ENCODE results near the gene PRSS50. TPM values are rescaled to one million over a fixed set of nuclear protein-coding genes. Genes with fewer than 3 reads are reported as not detected.
A peak's percentile ranks its signal among the peaks of the same experiment; 100 is the strongest.

PRSS50 gene
- polyA plus RNA-seq, 1 donor from 2014 or later = not detected

GRCh38 chr3:46736006-46736872 lies 18.6 kb upstream of the PRSS50 start:
- H3K4me3 Mint-ChIP-seq = no peak overlapping the region
- H3K9me3 Mint-ChIP-seq = peaks cover 0 to 3% (median 2%) of the 10 kb centered on the region in 3 donors
- H3K27ac Mint-ChIP-seq = no peak overlapping the region
- H3K4me1 Mint-ChIP-seq = no peaks in the 10 kb centered on the region
- H3K27me3 Mint-ChIP-seq = peaks cover 4% of the 10 kb centered on the region
- H3K36me3 Mint-ChIP-seq = peaks cover 7% of the 10 kb centered on the region

GRCh38 chr3:46734773-46735172 lies 17.1 kb upstream of the PRSS50 start:
- Mint-ChIP-seq H3K36me3 (peaks cover 7% of the 10 kb centered on the region), H3K9me3 (peaks cover 0 to 3% (median 2%) of the 10 kb centered on the region in 3 donors), H3K27me3 (peaks cover 4% of the 10 kb centered on the region), H3K4me1 (no peaks in the 10 kb centered on the region), H3K4me3 (no peak overlapping the region), H3K27ac (peak overlapping the region in 1 of 3 donors; percentile 78)

GRCh38 chr3:46733026-46733800 lies 15.5 kb upstream of the PRSS50 start:
- peaks cover 1% of the 10 kb centered on the region for H3K27me3 Mint-ChIP-seq
- no peak overlapping the region for H3K4me3 Mint-ChIP-seq
- no peak overlapping the region for H3K27ac Mint-ChIP-seq
- H3K9me3 Mint-ChIP-seq = no peaks in the 10 kb centered on the region
- H3K36me3 Mint-ChIP-seq = peaks cover 7% of the 10 kb centered on the region
- H3K4me1 Mint-ChIP-seq = no peaks in the 10 kb centered on the region

- H3K36me3 Mint-ChIP-seq = peaks cover 2% of the 10 kb centered on the region
- no peaks in the 10 kb centered on the region for H3K4me1 Mint-ChIP-seq
- peaks cover 1% of the 10 kb centered on the region for H3K27me3 Mint-ChIP-seq
- H3K27ac Mint-ChIP-seq = no peak overlapping the region
- no peaks in the 10 kb centered on the region for H3K9me3 Mint-ChIP-seq
- H3K4me3 Mint-ChIP-seq = no peak overlapping the region
Observed at GRCh38 chr3:46731795-46732194, 14.1 kb upstream of the PRSS50 start.

GRCh38 chr3:46730819-46731218 lies 13.2 kb upstream of the PRSS50 start:
- Mint-ChIP-seq H3K9me3 (no peaks in the 10 kb centered on the region), H3K27me3 (peaks cover 7% of the 10 kb centered on the region), H3K4me1 (no peaks in the 10 kb centered on the region), H3K4me3 (no peak overlapping the region), H3K36me3 (peaks cover 2% of the 10 kb centered on the region), H3K27ac (no peak overlapping the region)

- no peak overlapping the region for H3K27ac Mint-ChIP-seq
- no peaks in the 10 kb centered on the region for H3K9me3 Mint-ChIP-seq
- no peaks in the 10 kb centered on the region for H3K36me3 Mint-ChIP-seq
- no peaks in the 10 kb centered on the region for H3K4me1 Mint-ChIP-seq
- H3K4me3 Mint-ChIP-seq = no peak overlapping the region
- H3K27me3 Mint-ChIP-seq = peaks cover 11% of the 10 kb centered on the region
Observed at GRCh38 chr3:46729038-46729437, 11.4 kb upstream of the PRSS50 start.

- Mint-ChIP-seq H3K27me3 (peaks cover 11% of the 10 kb centered on the region), H3K9me3 (peaks cover 0 to 3% (median 0%) of the 10 kb centered on the region in 3 donors)
Observed at GRCh38 chr3:46725621-46726314, 8.1 kb upstream of the PRSS50 start.

GRCh38 chr3:46724424-46724823 lies 6.8 kb upstream of the PRSS50 start:
- Mint-ChIP-seq H3K4me1 (no peaks in the 10 kb centered on the region), H3K27ac (no peak overlapping the region), H3K9me3 (peaks cover 0 to 3% (median 0%) of the 10 kb centered on the region in 3 donors), H3K27me3 (peaks cover 17% of the 10 kb centered on the region), H3K36me3 (no peaks in the 10 kb centered on the region), H3K4me3 (no peak overlapping the region)

More at GRCh38 chr3:46725621-46726314, 8.1 kb upstream of the PRSS50 start:
- Mint-ChIP-seq H3K4me1 (no peaks in the 10 kb centered on the region), H3K4me3 (no peak overlapping the region), H3K27ac (no peak overlapping the region), H3K36me3 (no peaks in the 10 kb centered on the region)

GRCh38 chr3:46722443-46722842 lies 4.8 kb upstream of the PRSS50 start:
- H3K4me3 Mint-ChIP-seq = no peak overlapping the region

GRCh38 chr3:46721009-46721408 lies 3.3 kb upstream of the PRSS50 start:
- Mint-ChIP-seq H3K9me3 (peaks cover 0 to 3% (median 0%) of the 10 kb centered on the region in 3 donors), H3K27ac (peak overlapping the region in 1 of 3 donors; percentile 9), H3K36me3 (peaks cover 1% of the 10 kb centered on the region), H3K27me3 (peaks cover 22% of the 10 kb centered on the region), H3K4me3 (no peak overlapping the region), H3K4me1 (peaks cover 0 to 2% (median 1%) of the 10 kb centered on the region in 3 donors)

More at GRCh38 chr3:46722443-46722842, 4.8 kb upstream of the PRSS50 start:
- Mint-ChIP-seq H3K27ac (no peak overlapping the region), H3K9me3 (peaks cover 0 to 3% (median 0%) of the 10 kb centered on the region in 3 donors), H3K36me3 (no peaks in the 10 kb centered on the region), H3K4me1 (peaks cover 0 to 2% (median 1%) of the 10 kb centered on the region in 3 donors), H3K27me3 (peaks cover 26% of the 10 kb centered on the region)

GRCh38 chr3:46719735-46720271 lies 2.1 kb upstream of the PRSS50 start:
- H3K27ac Mint-ChIP-seq = peak overlapping the region in 1 of 3 donors; percentile 67

GRCh38 chr3:46719044-46719565 lies 1.4 kb upstream of the PRSS50 start:
- H3K4me3 Mint-ChIP-seq = no peak overlapping the region
- H3K27ac Mint-ChIP-seq = peak overlapping the region in 1 of 3 donors; percentile 67
- H3K9me3 Mint-ChIP-seq = peaks cover 0 to 3% (median 0%) of the 10 kb centered on the region in 3 donors
- peaks cover 0 to 3% (median 2%) of the 10 kb centered on the region in 3 donors for H3K4me1 Mint-ChIP-seq
- peaks cover 15% of the 10 kb centered on the region for H3K27me3 Mint-ChIP-seq
- peaks cover 4% of the 10 kb centered on the region for H3K36me3 Mint-ChIP-seq

More at GRCh38 chr3:46719735-46720271, 2.1 kb upstream of the PRSS50 start:
- H3K27me3 Mint-ChIP-seq = peaks cover 15% of the 10 kb centered on the region
- H3K4me1 Mint-ChIP-seq = peaks cover 0 to 3% (median 2%) of the 10 kb centered on the region in 3 donors
- peaks cover 4% of the 10 kb centered on the region for H3K36me3 Mint-ChIP-seq
- H3K4me3 Mint-ChIP-seq = no peak overlapping the region
- peaks cover 0 to 3% (median 0%) of the 10 kb centered on the region in 3 donors for H3K9me3 Mint-ChIP-seq

GRCh38 chr3:46716461-46717441 lies 918 bp downstream of the PRSS50 start:
- Mint-ChIP-seq H3K9me3 (peaks cover 0 to 3% (median 0%) of the 10 kb centered on the region in 3 donors), H3K4me1 (peaks cover 0 to 6% (median 2%) of the 10 kb centered on the region in 3 donors), H3K27ac (peak overlapping the region in 1 of 3 donors; percentile 17), H3K4me3 (no peak overlapping the region), H3K36me3 (peaks cover 6% of the 10 kb centered on the region), H3K27me3 (peaks cover 15% of the 10 kb centered on the region)

Measured in IgD-negative memory B cell (primary cell).